ENCODE results near the gene RIMBP2.

The RIMBP2 gene

GRCh38 chr12:130506844-130507243, 209.3 kb downstream of the RIMBP2 start:
- no peak overlapping the region for H3K4me2 ChIP-seq (ENCODE audit: low read length)
- no peak overlapping the region for H3K9ac ChIP-seq (ENCODE audit: low read length)
- no peak overlapping the region for H2AFZ ChIP-seq (ENCODE audit: low read depth, low read length)

DNA sequence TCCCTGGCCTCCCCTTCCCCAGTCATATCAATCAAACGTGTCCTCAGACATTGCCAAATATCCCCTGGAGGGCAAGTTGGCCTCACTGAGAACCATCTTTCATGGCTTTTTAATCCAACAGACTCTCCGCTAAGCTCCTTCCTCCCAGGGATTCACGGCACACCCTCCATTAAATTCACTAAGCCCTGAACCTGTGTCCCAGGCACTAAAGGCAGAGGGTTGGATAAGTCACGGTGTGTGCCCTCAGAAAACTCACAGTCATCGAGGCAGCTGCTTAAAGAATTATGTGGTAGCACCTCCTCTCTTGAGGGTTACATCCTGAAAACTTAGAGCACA, 211.3 kb downstream of the RIMBP2 start:
- H3K79me2 ChIP-seq (ENCODE audit: low read length): no peaks in the 10 kb centered on the region
- H4K20me1 ChIP-seq (ENCODE audit: insufficient read depth, low read length): no peaks in the 10 kb centered on the region
- H3K9me3 ChIP-seq (ENCODE audit: insufficient read depth, low read length): no peaks in the 10 kb centered on the region
- H2AFZ ChIP-seq (ENCODE audit: low read depth, low read length): no peak overlapping the region
- no peak overlapping the region for H3K27ac ChIP-seq (ENCODE audit: low read length)
- H3K27me3 ChIP-seq (ENCODE audit: low read depth, low read length): no peaks in the 10 kb centered on the region
- no peak overlapping the region for H3K4me3 ChIP-seq (ENCODE audit: low read length)
- H3K36me3 ChIP-seq (replicated peaks; ENCODE audit: low read depth, low read length): no peaks in the 10 kb centered on the region
- no peak overlapping the region for H3K4me2 ChIP-seq (ENCODE audit: low read length)
- TF ChIP-seq EZH2phosphoT487 (IDR thresholded peaks at IDR 0.05; ENCODE audit: low read depth): no peak
- TF ChIP-seq, protein P1, sequence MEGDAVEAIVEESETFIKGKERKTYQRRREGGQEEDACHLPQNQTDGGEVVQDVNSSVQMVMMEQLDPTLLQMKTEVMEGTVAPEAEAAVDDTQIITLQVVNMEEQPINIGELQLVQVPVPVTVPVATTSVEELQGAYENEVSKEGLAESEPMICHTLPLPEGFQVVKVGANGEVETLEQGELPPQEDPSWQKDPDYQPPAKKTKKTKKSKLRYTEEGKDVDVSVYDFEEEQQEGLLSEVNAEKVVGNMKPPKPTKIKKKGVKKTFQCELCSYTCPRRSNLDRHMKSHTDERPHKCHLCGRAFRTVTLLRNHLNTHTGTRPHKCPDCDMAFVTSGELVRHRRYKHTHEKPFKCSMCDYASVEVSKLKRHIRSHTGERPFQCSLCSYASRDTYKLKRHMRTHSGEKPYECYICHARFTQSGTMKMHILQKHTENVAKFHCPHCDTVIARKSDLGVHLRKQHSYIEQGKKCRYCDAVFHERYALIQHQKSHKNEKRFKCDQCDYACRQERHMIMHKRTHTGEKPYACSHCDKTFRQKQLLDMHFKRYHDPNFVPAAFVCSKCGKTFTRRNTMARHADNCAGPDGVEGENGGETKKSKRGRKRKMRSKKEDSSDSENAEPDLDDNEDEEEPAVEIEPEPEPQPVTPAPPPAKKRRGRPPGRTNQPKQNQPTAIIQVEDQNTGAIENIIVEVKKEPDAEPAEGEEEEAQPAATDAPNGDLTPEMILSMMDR (IDR thresholded peaks at IDR 0.05; ENCODE audit: low read depth, low read length): no peak
- no peak overlapping the region for H3K9ac ChIP-seq (ENCODE audit: low read length)
- no peaks in the 10 kb centered on the region for H3K4me1 ChIP-seq (ENCODE audit: low read length)

More at GRCh38 chr12:130506844-130507243, 209.3 kb downstream of the RIMBP2 start:
- TF ChIP-seq EZH2phosphoT487 (IDR thresholded peaks at IDR 0.05; ENCODE audit: low read depth): no peak
- TF ChIP-seq, protein P1 (IDR thresholded peaks at IDR 0.05; ENCODE audit: low read depth, low read length): no peak
- Histone ChIP-seq H3K4me1 (ENCODE audit: low read length) (no peaks in the 10 kb centered on the region), H3K36me3 (replicated peaks; ENCODE audit: low read depth, low read length) (no peaks in the 10 kb centered on the region), H3K79me2 (ENCODE audit: low read length) (no peaks in the 10 kb centered on the region), H3K4me3 (ENCODE audit: low read length) (no peak overlapping the region), H4K20me1 (ENCODE audit: insufficient read depth, low read length) (no peaks in the 10 kb centered on the region), H3K27me3 (ENCODE audit: low read depth, low read length) (no peaks in the 10 kb centered on the region), H3K27ac (ENCODE audit: low read length) (no peak overlapping the region), H3K9me3 (ENCODE audit: insufficient read depth, low read length) (no peaks in the 10 kb centered on the region)

GRCh38 chr12:130504110-130504839, 211.8 kb downstream of the RIMBP2 start:
- Histone ChIP-seq H3K4me2 (ENCODE audit: low read length) (no peak overlapping the region), H3K27ac (ENCODE audit: low read length) (no peak overlapping the region), H3K4me1 (ENCODE audit: low read length) (no peaks in the 10 kb centered on the region), H3K4me3 (ENCODE audit: low read length) (no peak overlapping the region), H3K36me3 (replicated peaks; ENCODE audit: low read depth, low read length) (no peaks in the 10 kb centered on the region), H3K9ac (ENCODE audit: low read length) (no peak overlapping the region), H4K20me1 (ENCODE audit: insufficient read depth, low read length) (no peaks in the 10 kb centered on the region), H3K27me3 (ENCODE audit: low read depth, low read length) (no peaks in the 10 kb centered on the region), H2AFZ (ENCODE audit: low read depth, low read length) (no peak overlapping the region), H3K9me3 (ENCODE audit: insufficient read depth, low read length) (no peaks in the 10 kb centered on the region), H3K79me2 (ENCODE audit: low read length) (no peaks in the 10 kb centered on the region)
- TF ChIP-seq, protein P1 (IDR thresholded peaks at IDR 0.05; ENCODE audit: low read depth, low read length): no peak
- no peak for TF ChIP-seq EZH2phosphoT487 (IDR thresholded peaks at IDR 0.05; ENCODE audit: low read depth)

GRCh38 chr12:130501821-130502220, 214.3 kb downstream of the RIMBP2 start:
- H3K4me1 ChIP-seq (ENCODE audit: low read length): no peaks in the 10 kb centered on the region
- no peaks in the 10 kb centered on the region for H3K36me3 ChIP-seq (replicated peaks; ENCODE audit: low read depth, low read length)
- no peak overlapping the region for H3K4me3 ChIP-seq (ENCODE audit: low read length)
- no peak overlapping the region for H3K4me2 ChIP-seq (ENCODE audit: low read length)
- H4K20me1 ChIP-seq (ENCODE audit: insufficient read depth, low read length): no peaks in the 10 kb centered on the region
- no peaks in the 10 kb centered on the region for H3K9me3 ChIP-seq (ENCODE audit: insufficient read depth, low read length)
- no peaks in the 10 kb centered on the region for H3K27me3 ChIP-seq (ENCODE audit: low read depth, low read length)
- no peak overlapping the region for H2AFZ ChIP-seq (ENCODE audit: low read depth, low read length)
- no peaks in the 10 kb centered on the region for H3K79me2 ChIP-seq (ENCODE audit: low read length)
- H3K9ac ChIP-seq (ENCODE audit: low read length): no peak overlapping the region
- TF ChIP-seq, protein P1 (IDR thresholded peaks at IDR 0.05; ENCODE audit: low read depth, low read length): no peak
- TF ChIP-seq EZH2phosphoT487 (IDR thresholded peaks at IDR 0.05; ENCODE audit: low read depth): no peak
- no peak overlapping the region for H3K27ac ChIP-seq (ENCODE audit: low read length)

Data from OCI-LY3 (cell line).